Neuronal stem cell (in vitro differentiated cells): ENCODE measurements around the gene FSTL4.

ENCODE experiments used
- DNase-seq: peaks from one replicate; pipeline ENCODE4 v3.0.0-alpha.2; 2013; ENCODE audit warnings: low spot score
- H2AFZ ChIP-seq: one replicate; pipeline ENCODE4 v1.6.1; 2013; ENCODE audit warnings: mild to moderate bottlenecking, low read length, inconsistent platforms
- H2AK5ac ChIP-seq: 2 replicates; pipeline ENCODE4 v1.6.1; 2013; ENCODE audit warnings: low read depth, mild to moderate bottlenecking, inconsistent platforms, low read length, moderate library complexity, mixed read lengths
- H2BK120ac ChIP-seq: 2 replicates; pipeline ENCODE4 v1.6.1; 2013; ENCODE audit warnings: low read depth, mild to moderate bottlenecking, inconsistent platforms, low read length, moderate library complexity, mixed read lengths
- H2BK12ac ChIP-seq: one replicate; pipeline ENCODE4 v1.6.1; 2013; ENCODE audit warnings: low read length, inconsistent platforms
- H2BK15ac ChIP-seq: 2 replicates; pipeline ENCODE4 v1.6.1; 2013; ENCODE audit warnings: mild to moderate bottlenecking, low read length, inconsistent platforms, mixed read lengths
- H2BK5ac ChIP-seq: one replicate; pipeline ENCODE4 v1.6.1; 2013; ENCODE audit warnings: inconsistent platforms, mild to moderate bottlenecking, low read length, moderate library complexity
- H3K14ac ChIP-seq: one replicate; pipeline ENCODE4 v1.6.1; 2013; ENCODE audit warnings: low read length, inconsistent platforms
- H3K18ac ChIP-seq: 2 replicates; pipeline ENCODE4 v1.6.1; 2013; ENCODE audit warnings: low read length, inconsistent platforms
- H3K23ac ChIP-seq: 2 replicates; pipeline ENCODE4 v1.6.1; 2013; ENCODE audit warnings: low read depth, mild to moderate bottlenecking, mixed read lengths, low read length, inconsistent platforms; ENCODE audit not compliant: poor library complexity
- H3K27ac ChIP-seq: replicated peaks from 3 replicates; pipeline ENCODE4 v1.5.1; 2013; ENCODE audit warnings: low read length, inconsistent platforms
- H3K27me3 ChIP-seq, 3 experiments: 2 replicates each; pipeline ENCODE4 v1.6.1; 2013; ENCODE audit warnings: low read length in 3 of 3, mild to moderate bottlenecking in 2 of 3, inconsistent platforms in 1 of 3, low read depth in 1 of 3, mixed read lengths in 1 of 3, moderate library complexity in 1 of 3; ENCODE audit not compliant: control insufficient read depth in 3 of 3, insufficient read depth in 3 of 3
- H3K36me3 ChIP-seq, 2 donors: replicated peaks in 1 of 2; 2 replicates each; pipeline ENCODE4 v1.6.1; 2013; ENCODE audit warnings: low read length in 2 of 2; ENCODE audit not compliant: control insufficient read depth in 2 of 2, insufficient read depth in 2 of 2
- H3K4ac ChIP-seq: 2 replicates; pipeline ENCODE4 v1.6.1; 2013; ENCODE audit warnings: inconsistent platforms, mild to moderate bottlenecking, low read length, moderate library complexity
- H3K4me1 ChIP-seq, 2 donors: 1 replicate in 1 of 2; 2 replicates in 1 of 2; pipeline ENCODE4 v1.6.1; 2013; ENCODE audit warnings: low read length in 2 of 2, low read depth in 1 of 2; ENCODE audit not compliant: control insufficient read depth in 2 of 2, insufficient read depth in 1 of 2
- H3K4me2 ChIP-seq: one replicate; pipeline ENCODE4 v1.6.1; 2013; ENCODE audit warnings: mild to moderate bottlenecking, low read length, inconsistent platforms; ENCODE audit not compliant: insufficient read depth, poor library complexity, severe bottlenecking
- H3K4me3 ChIP-seq, 2 donors: 2 replicates each; pipeline ENCODE4 v1.5.1; 2013; ENCODE audit warnings: low read length in 2 of 2, mild to moderate bottlenecking in 2 of 2, inconsistent platforms in 1 of 2, moderate library complexity in 1 of 2
- H3K79me1 ChIP-seq: one replicate; pipeline ENCODE4 v1.6.1; 2013; ENCODE audit warnings: low read depth, mild to moderate bottlenecking, inconsistent platforms, low read length, moderate library complexity
- H3K9ac ChIP-seq: one replicate; pipeline ENCODE4 v1.6.1; 2013; ENCODE audit warnings: mild to moderate bottlenecking, low read depth, low read length, inconsistent platforms; ENCODE audit not compliant: poor library complexity
- H3K9me3 ChIP-seq, 2 donors: replicated peaks in 1 of 2; 2 replicates each; pipeline versions ENCODE3 to v1.6.1; 2013; ENCODE audit warnings: low read length in 2 of 2, mild to moderate bottlenecking in 2 of 2, inconsistent platforms in 1 of 2, low read depth in 1 of 2, mixed read lengths in 1 of 2, moderate library complexity in 1 of 2; ENCODE audit not compliant: control insufficient read depth in 2 of 2, insufficient read depth in 1 of 2
- H4K8ac ChIP-seq: one replicate; pipeline ENCODE4 v1.6.1; 2013; ENCODE audit warnings: low read depth, mild to moderate bottlenecking, inconsistent platforms, low read length, moderate library complexity
- H4K91ac ChIP-seq: one replicate; pipeline ENCODE4 v1.6.1; 2013; ENCODE audit warnings: low read length, low read depth, mild to moderate bottlenecking, inconsistent platforms; ENCODE audit not compliant: poor library complexity
- WGBS, 2 donors: extraction: QIAGEN DNeasy Blood & Tissue Kit; methylation state at CpG; one replicate each; pipeline ENCODE4 v1.1.7; 2013; ENCODE audit warnings: missing lambda C conversion rate in 2 of 2, mixed read lengths in 1 of 2; ENCODE audit not compliant: insufficient read length in 2 of 2, insufficient replicate concordance in 1 of 2; ENCODE audit errors: extremely low coverage in 2 of 2; 5-methylcytosine and 5-hydroxymethylcytosine counted together

FSTL4 gene

GRCh38 chr5:133439859-133440258, 172.5 kb downstream of the FSTL4 start:
- Histone ChIP-seq H3K79me1 (no peaks in the 10 kb centered on the region), H3K27ac (no peak overlapping the region), H3K14ac (no peak overlapping the region), H2AFZ (no peak overlapping the region), H3K9me3 (no peaks in the 10 kb centered on the region), H4K91ac (no peak overlapping the region), H3K18ac (no peak overlapping the region), H3K36me3 (no peaks in the 10 kb centered on the region), H3K4me3 (no peak overlapping the region), H4K8ac (no peak overlapping the region), H3K4me1 (peaks cover 0 to 6% of the 10 kb centered on the region in 2 donors), H3K27me3 (peaks cover 0 to 4% (median 0%) of the 10 kb centered on the region in 3 experiments), H2BK5ac (no peak overlapping the region), H3K23ac (no peak overlapping the region), H3K4ac (no peak overlapping the region), H3K9ac (no peak overlapping the region), H2BK15ac (no peak overlapping the region), H3K4me2 (no peak overlapping the region), H2AK5ac (no peak overlapping the region), H2BK120ac (no peak overlapping the region), H2BK12ac (no peak overlapping the region)
- no CpG with 5 or more reads among the region's 8 CpGs for WGBS, 2 donors
- no peak for DNase-seq

GRCh38 chr5:133438487-133438886, 173.9 kb downstream of the FSTL4 start:
- no peak overlapping the region for H3K18ac ChIP-seq
- no CpG with 5 or more reads among the region's 3 CpGs for WGBS, 2 donors
- no peak overlapping the region for H3K9ac ChIP-seq
- no peak overlapping the region for H3K4me3 ChIP-seq
- peaks cover 0 to 9% (median 0%) of the 10 kb centered on the region in 3 experiments for H3K27me3 ChIP-seq
- H2BK5ac ChIP-seq: no peak overlapping the region
- H3K23ac ChIP-seq: no peak overlapping the region
- H2BK12ac ChIP-seq: no peak overlapping the region
- H3K27ac ChIP-seq: no peak overlapping the region
- H3K4me1 ChIP-seq: peaks cover 0 to 8% of the 10 kb centered on the region in 2 donors
- H4K8ac ChIP-seq: no peak overlapping the region
- H3K9me3 ChIP-seq: no peaks in the 10 kb centered on the region
- H2BK15ac ChIP-seq: no peak overlapping the region
- no peaks in the 10 kb centered on the region for H3K36me3 ChIP-seq
- H4K91ac ChIP-seq: no peak overlapping the region
- H3K4ac ChIP-seq: no peak overlapping the region
- H3K4me2 ChIP-seq: no peak overlapping the region
- H2AK5ac ChIP-seq: no peak overlapping the region
- H2BK120ac ChIP-seq: no peak overlapping the region
- DNase-seq: no peak
- H3K79me1 ChIP-seq: no peaks in the 10 kb centered on the region
- H2AFZ ChIP-seq: no peak overlapping the region
- H3K14ac ChIP-seq: no peak overlapping the region

- H2BK12ac ChIP-seq: no peak overlapping the region
- H3K36me3 ChIP-seq: no peaks in the 10 kb centered on the region
- H4K8ac ChIP-seq: no peak overlapping the region
Observed at GRCh38 chr5:133434336-133434735, 178.0 kb downstream of the FSTL4 start.

DNA sequence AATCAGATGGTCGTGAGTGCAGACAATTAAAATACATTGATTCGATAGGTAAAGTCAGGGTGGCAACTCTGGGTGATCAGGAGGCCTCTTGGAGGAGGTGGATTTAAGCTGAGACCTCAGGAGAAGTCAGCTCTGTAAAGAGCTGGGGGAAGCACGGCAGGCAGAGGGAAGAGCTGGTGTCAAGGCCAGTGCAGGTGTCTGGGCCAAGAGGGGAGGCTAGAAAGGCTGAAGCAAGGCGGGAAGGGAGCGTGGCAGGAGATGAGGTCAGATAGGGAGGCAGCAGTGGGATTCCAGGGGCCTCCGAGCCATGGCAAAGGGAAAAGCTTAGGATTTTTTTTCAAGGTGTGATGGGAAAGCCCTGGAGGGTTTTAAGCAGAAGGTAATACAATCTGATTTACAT, 178.7 kb downstream of the FSTL4 start:
- Histone ChIP-seq H2BK12ac (no peak overlapping the region), H3K9ac (no peak overlapping the region), H3K14ac (no peak overlapping the region), H4K8ac (no peak overlapping the region), H3K27ac (no peak overlapping the region), H3K4me3 (no peak overlapping the region), H3K4me1 (peaks cover 0 to 10% of the 10 kb centered on the region in 2 donors), H3K23ac (no peak overlapping the region), H2BK120ac (no peak overlapping the region), H3K36me3 (no peaks in the 10 kb centered on the region), H2BK5ac (no peak overlapping the region), H3K79me1 (no peaks in the 10 kb centered on the region), H3K18ac (peak overlapping the region; percentile 4), H3K4ac (no peak overlapping the region), H2AFZ (no peak overlapping the region), H4K91ac (no peak overlapping the region), H2BK15ac (no peak overlapping the region), H3K4me2 (no peak overlapping the region), H2AK5ac (no peak overlapping the region), H3K9me3 (no peaks in the 10 kb centered on the region), H3K27me3 (peaks cover 0 to 16% (median 0%) of the 10 kb centered on the region in 3 experiments)
- DNase-seq: no peak
- WGBS, 2 donors: no CpG with 5 or more reads among the region's 6 CpGs

More at GRCh38 chr5:133434336-133434735, 178.0 kb downstream of the FSTL4 start:
- Histone ChIP-seq H3K4ac (no peak overlapping the region), H3K9ac (no peak overlapping the region), H3K23ac (no peak overlapping the region), H3K4me3 (no peak overlapping the region), H2AFZ (no peak overlapping the region), H3K4me1 (peaks cover 0 to 10% of the 10 kb centered on the region in 2 donors), H3K4me2 (no peak overlapping the region), H3K18ac (no peak overlapping the region), H3K14ac (no peak overlapping the region), H2AK5ac (no peak overlapping the region), H3K79me1 (no peaks in the 10 kb centered on the region), H4K91ac (no peak overlapping the region), H3K27me3 (peaks cover 0 to 16% (median 0%) of the 10 kb centered on the region in 3 experiments), H2BK15ac (no peak overlapping the region), H2BK5ac (no peak overlapping the region), H2BK120ac (no peak overlapping the region), H3K27ac (no peak overlapping the region), H3K9me3 (no peaks in the 10 kb centered on the region)
- no peak for DNase-seq
